Endothelial cell of umbilical vein (primary cell): ENCODE results near the gene C17orf100. TPM values are rescaled to one million over a fixed set of nuclear protein-coding genes. Genes with fewer than 3 reads are reported as not detected.

Experiments
- BruUV-seq: library from RNA; stranded (reverse); fragments of 400-500 nt; replicated peaks from 2 replicates; lab custom pipeline; 2021; lab: Mats Ljungman, UMichigan
- CTCF ChIA-PET: fragments of 300-600, 350-600 bp; sonication (Branson Sonifier 250); formaldehyde crosslinking; loops from one replicate; lab custom pipeline; 2021; ENCODE audit warnings: antibody characterized with exemption, inconsistent platforms; lab: Charles Lee
- POLR2A ChIA-PET: fragments of 300-600, 350-600 bp; sonication (Branson Sonifier 250); formaldehyde crosslinking; loops from one replicate; lab custom pipeline; 2021; ENCODE audit warnings: antibody characterized with exemption, inconsistent platforms; lab: Charles Lee
- DNase-seq: peaks from one replicate; pipeline ENCODE4 v3.0.0-alpha.2; 2011; ENCODE audit warnings: low read depth, low spot score
- FAIRE-seq: peaks from 2 replicates; lab custom pipeline; 2011; peaks lifted over from hg19 to GRCh38; lab: Jason Lieb, UNC
- H2AFZ ChIP-seq: 2 replicates; pipeline ENCODE4 v1.6.0; 2012; ENCODE audit warnings: low read depth, low read length, control low read depth, inconsistent platforms
- H3K27ac ChIP-seq: 2 replicates; pipeline ENCODE4 v1.5.1; 2011; ENCODE audit warnings: low read depth, mild to moderate bottlenecking, control low read depth, low read length, moderate library complexity; ENCODE audit not compliant: insufficient read depth
- H3K27me3 ChIP-seq, 2 experiments: 2 replicates each; pipeline versions ENCODE4 v1.6.0 to v1.6.1; 2011; ENCODE audit warnings: low read length in 2 of 2, mixed read lengths in 1 of 2; ENCODE audit not compliant: control insufficient read depth in 2 of 2, insufficient read depth in 2 of 2
- H3K36me3 ChIP-seq, 2 experiments: 2 replicates in 1 of 2; 3 replicates in 1 of 2; pipeline ENCODE4 v1.5.1; 2011; ENCODE audit warnings: low read length in 2 of 2, mild to moderate bottlenecking in 1 of 2, moderate library complexity in 1 of 2; ENCODE audit not compliant: control insufficient read depth in 2 of 2, insufficient read depth in 2 of 2; ENCODE audit errors: extremely low read depth in 1 of 2
- H3K4me1 ChIP-seq: 3 replicates; pipeline ENCODE4 v1.5.1; 2011; ENCODE audit warnings: mild to moderate bottlenecking, low read length; ENCODE audit not compliant: control insufficient read depth, insufficient read depth; ENCODE audit errors: extremely low read depth
- H3K4me2 ChIP-seq: 2 replicates; pipeline ENCODE4 v1.6.1; 2011; ENCODE audit warnings: low read length, control low read depth, mixed read lengths; ENCODE audit not compliant: insufficient read depth
- H3K4me3 ChIP-seq, 3 experiments: fragments of 200-600 bp in 1 of 3; sonication (generic), shearing (Covaris generic) in 1 of 3; replicated peaks in 1 of 3; 2 replicates each; pipeline ENCODE4 v1.5.1; 2011 to 2016; ENCODE audit warnings: control low read depth in 3 of 3, low read length in 3 of 3, mild to moderate bottlenecking in 2 of 3, inconsistent platforms in 1 of 3, low read depth in 1 of 3, moderate library complexity in 1 of 3; ENCODE audit not compliant: insufficient read depth in 1 of 3
- H3K79me2 ChIP-seq: 2 replicates; pipeline ENCODE4 v1.6.0; 2012; ENCODE audit warnings: low read length, inconsistent platforms; ENCODE audit not compliant: control insufficient read depth, insufficient read depth
- H3K9ac ChIP-seq: replicated peaks from 2 replicates; pipeline ENCODE3; 2011; ENCODE audit warnings: low read length, control low read depth; ENCODE audit not compliant: insufficient read depth; ENCODE audit errors: extremely low read depth
- H3K9me1 ChIP-seq: replicated peaks from 3 replicates; pipeline ENCODE4 v1.6.0; 2011; ENCODE audit warnings: mild to moderate bottlenecking, low read length; ENCODE audit not compliant: control insufficient read depth, insufficient read depth; ENCODE audit errors: extremely low read depth
- H3K9me3 ChIP-seq: replicated peaks from 2 replicates; pipeline ENCODE4 v1.5.1; 2012; ENCODE audit warnings: low read length, inconsistent platforms; ENCODE audit not compliant: control insufficient read depth, insufficient read depth
- H4K20me1 ChIP-seq: replicated peaks from 2 replicates; pipeline ENCODE3; 2011; ENCODE audit warnings: mild to moderate bottlenecking, low read length; ENCODE audit not compliant: control insufficient read depth, insufficient read depth; ENCODE audit errors: extremely low read depth
- CTCF ChIP-seq, 2 donors: IDR thresholded peaks; 1 replicate in 1 of 2; 2 replicates in 1 of 2; pipeline ENCODE4 v1.5.1; 2011; ENCODE audit warnings: low read length in 2 of 2, mild to moderate bottlenecking in 2 of 2, moderate library complexity in 2 of 2, control low read depth in 1 of 2, inconsistent platforms in 1 of 2, low read depth in 1 of 2; ENCODE audit not compliant: insufficient read depth in 1 of 2; ENCODE audit errors: extremely low read depth in 1 of 2
- EZH2 ChIP-seq: IDR thresholded peaks from 2 replicates; pipeline ENCODE4 v1.6.1; 2012; ENCODE audit warnings: borderline replicate concordance, low read depth, mild to moderate bottlenecking, moderate library complexity, low read length, inconsistent platforms; ENCODE audit not compliant: severe bottlenecking
- FOS ChIP-seq: IDR thresholded peaks from 2 replicates; pipeline ENCODE4 v1.6.1; 2011; ENCODE audit warnings: mild to moderate bottlenecking, low read length, moderate library complexity, borderline replicate concordance; ENCODE audit not compliant: insufficient read depth
- GATA2 ChIP-seq: IDR thresholded peaks from 2 replicates; pipeline ENCODE4 v1.7.0; 2011; ENCODE audit warnings: low read depth, mild to moderate bottlenecking, moderate library complexity, mixed read lengths, low read length; ENCODE audit not compliant: insufficient read length, insufficient read depth
- JUN ChIP-seq: IDR thresholded peaks from 2 replicates; pipeline ENCODE4 v1.6.1; 2011; ENCODE audit warnings: borderline replicate concordance, low read depth; ENCODE audit not compliant: insufficient read length, insufficient read depth
- MAX ChIP-seq: IDR thresholded peaks from 2 replicates; pipeline ENCODE4 v1.6.1; 2011; ENCODE audit not compliant: insufficient read depth, insufficient read length
- MYC ChIP-seq: IDR thresholded peaks from one replicate; pipeline ENCODE4 v1.6.1; 2011; ENCODE audit warnings: mild to moderate bottlenecking, low read depth, low read length
- POLR2A ChIP-seq: IDR thresholded peaks from 2 replicates; pipeline ENCODE4 v1.6.1; 2012; ENCODE audit warnings: low read depth, mild to moderate bottlenecking, control low read depth, low read length
- POLR2AphosphoS5 ChIP-seq: IDR thresholded peaks from 2 replicates; pipeline ENCODE4 v1.6.1; 2012; ENCODE audit warnings: low read depth, mild to moderate bottlenecking, control low read depth, low read length, moderate library complexity; ENCODE audit not compliant: insufficient read depth
- dilution Hi-C: fragments of 300-500 bp; cut with MboI; formaldehyde crosslinking; loops from one replicate; pipeline ENCODE4 v1.15.0; 2019; ENCODE audit warnings: low sequenced_read_pairs; ENCODE audit not compliant: extremely low pct_ligation_motif_present
- intact Hi-C: fragments of 100-400 bp; cut with micrococcal nuclease; formaldehyde crosslinking; loops from one replicate; pipeline ENCODE4 v1.10.0; 2022
- polyA plus RNA-seq, 4 experiments: library from polyadenylated mRNA; depleted of rRNA in 3 of 4; stranded (reverse) in 3 of 4; unstranded in 1 of 4; fragments of >200 nt; gene quantifications; 2 replicates each; pipeline versions ENCODE4 v1.2.1 to v1.2.3, GENCODE V29; 2011 to 2012; ENCODE audit warnings: missing spikeins in 1 of 4
- total RNA-seq: library from RNA; stranded (reverse); gene quantifications from 2 replicates; pipeline ENCODE4 v1.2.3, GENCODE V29; 2021

Gene C17orf100
- total and polyA plus RNA-seq, 2 donors (not counting 3 experiments of a cell fraction or from before 2014, with no cell fraction given): 0.99 to 1.4 TPM

- Histone ChIP-seq H3K4me1 (no peaks in the 10 kb centered on the region), H3K9me3 (no peaks in the 10 kb centered on the region), H2AFZ (no peak overlapping the region), H3K27ac (no peak overlapping the region), H3K36me3 (no peaks in the 10 kb centered on the region), H3K27me3 (peaks cover 0 to 2% of the 10 kb centered on the region in 2 experiments), H3K9me1 (no peaks in the 10 kb centered on the region), H3K4me2 (no peak overlapping the region), H3K9ac (no peak overlapping the region), H4K20me1 (no peaks in the 10 kb centered on the region), H3K79me2 (no peaks in the 10 kb centered on the region), H3K4me3 (no peak overlapping the region)
- TF ChIP-seq EZH2 (no peak), JUN (no peak), MYC (no peak), CTCF (IDR thresholded peaks at IDR 0.05; ENCODE audit: extremely low read depth in 1 of 2, insufficient read depth in 1 of 2, low read depth in 1 of 2, low read length in 2 of 2) (no peak), POLR2AphosphoS5 (no peak), MAX (no peak), GATA2 (no peak), POLR2A (no peak), FOS (no peak)
- dilution Hi-C loops: no loop called here
- ChIA-PET POLR2A (no interaction called here), CTCF (interaction anchor here (0.6 to 3.3 kb wide), 2 partner anchors 239 to 333 kb away, joined by 3 to 9 read pairs; no protein-coding TSS in a partner anchor)
- FAIRE-seq (no peak), DNase-seq (no peak)
- intact Hi-C loops: no loop called here
- BruUV-seq: no TSS peak
Observed at GRCh38 chr17:6671431-6671830, 19.9 kb downstream of the C17orf100 start.
